Neural cell (in vitro differentiated cells): ENCODE data around the gene SLC16A1. TPM values are rescaled to one million over a fixed set of nuclear protein-coding genes. Genes with fewer than 3 reads are reported as not detected.

Experiments used
- H2AFZ ChIP-seq: fragments of 200-600, 300-800 bp; sonication (generic), shearing (Covaris generic); 2 replicates; pipeline ENCODE4 v1.6.0; 2014; ENCODE audit warnings: low read depth, mild to moderate bottlenecking, antibody characterized with exemption, low read length, moderate library complexity
- H3F3A ChIP-seq: fragments of 200-600 bp; shearing (Covaris generic); 2 replicates; pipeline ENCODE4 v1.6.1; 2016; ENCODE audit warnings: mild to moderate bottlenecking, moderate library complexity, mixed read lengths, antibody characterized with exemption, low read length; ENCODE audit not compliant: insufficient read depth, poor library complexity, severe bottlenecking
- H3K27ac ChIP-seq: fragments of 200-600, 300-800 bp; sonication (generic), shearing (Covaris generic); 2 replicates; pipeline ENCODE4 v1.5.1; 2014; ENCODE audit warnings: mild to moderate bottlenecking, low read length, moderate library complexity
- H3K27me3 ChIP-seq: fragments of 300-800, 200-600 bp; sonication (generic), shearing (Covaris generic); 2 replicates; pipeline ENCODE4 v1.6.0; 2014; ENCODE audit warnings: mild to moderate bottlenecking, low read depth, low read length, moderate library complexity; ENCODE audit not compliant: insufficient read depth
- H3K36me3 ChIP-seq: fragments of 300-800, 200-600 bp; sonication (generic), shearing (Covaris generic); 2 replicates; pipeline ENCODE4 v1.5.1; 2014; ENCODE audit warnings: mild to moderate bottlenecking, antibody characterized with exemption, low read length, moderate library complexity; ENCODE audit not compliant: insufficient read depth
- H3K4me2 ChIP-seq: fragments of 300-800, 200-600 bp; sonication (generic), shearing (Covaris generic); 2 replicates; pipeline ENCODE4 v1.6.0; 2014; ENCODE audit warnings: mild to moderate bottlenecking, low read length
- H3K4me3 ChIP-seq: fragments of 300-800, 200-600 bp; sonication (generic), shearing (Covaris generic); 2 replicates; pipeline ENCODE4 v1.5.1; 2014; ENCODE audit warnings: mild to moderate bottlenecking, low read length, moderate library complexity
- H3K79me2 ChIP-seq: fragments of 200-600 bp; shearing (Covaris generic); replicated peaks from 2 replicates; pipeline ENCODE4 v1.6.0; 2014; ENCODE audit warnings: mild to moderate bottlenecking, low read length, moderate library complexity; ENCODE audit not compliant: insufficient read depth
- H3K9ac ChIP-seq: fragments of 300-800, 200-600 bp; sonication (generic), shearing (Covaris generic); 2 replicates; pipeline ENCODE4 v1.6.1; 2016; ENCODE audit warnings: mild to moderate bottlenecking, low read length, mixed read lengths
- H3K9me2 ChIP-seq: fragments of 200-600 bp; shearing (Covaris generic); 2 replicates; pipeline ENCODE4 v1.6.1; 2016; ENCODE audit warnings: mild to moderate bottlenecking, low read length, mixed read lengths; ENCODE audit not compliant: insufficient read depth
- H3K9me3 ChIP-seq: fragments of 200-600, 300-800 bp; sonication (generic), shearing (Covaris generic); 2 replicates; pipeline ENCODE4 v1.6.1; 2016; ENCODE audit warnings: mild to moderate bottlenecking, mixed run types, low read length, moderate library complexity, mixed read lengths
- H4K20me1 ChIP-seq: fragments of 200-600 bp; shearing (Covaris generic); 2 replicates; pipeline ENCODE4 v1.6.1; 2016; ENCODE audit warnings: mild to moderate bottlenecking, mixed run types; ENCODE audit not compliant: insufficient read depth
- EP300 ChIP-seq: fragments of 450-650 bp; conservative IDR thresholded peaks from 2 replicates; pipeline ENCODE4 v1.6.1; 2014; ENCODE audit warnings: antibody characterized with exemption, mild to moderate bottlenecking, moderate library complexity; ENCODE audit not compliant: poor library complexity, severe bottlenecking
- EZH2 ChIP-seq: fragments of 200-600, 300-800 bp; shearing (Covaris generic), sonication (generic); IDR thresholded peaks from 2 replicates; pipeline ENCODE4 v1.6.1; 2014; ENCODE audit warnings: antibody characterized with exemption, low read length, borderline replicate concordance, mild to moderate bottlenecking; ENCODE audit not compliant: insufficient read depth, poor library complexity, severe bottlenecking
- MXI1 ChIP-seq: fragments of 450-650 bp; conservative IDR thresholded peaks from 2 replicates; pipeline ENCODE4 v1.6.1; 2014; ENCODE audit warnings: antibody characterized with exemption, mild to moderate bottlenecking; ENCODE audit not compliant: poor library complexity, severe bottlenecking
- POLR2AphosphoS5 ChIP-seq: IDR thresholded peaks from 2 replicates; pipeline ENCODE4 v1.6.1; 2012
- RAD21 ChIP-seq: fragments of 450-650 bp; conservative IDR thresholded peaks from 2 replicates; pipeline ENCODE4 v1.6.1; 2014; ENCODE audit warnings: antibody characterized with exemption, mild to moderate bottlenecking, moderate library complexity
- SMC3 ChIP-seq: fragments of 450-650 bp; conservative IDR thresholded peaks from 2 replicates; pipeline ENCODE4 v1.6.1; 2014; ENCODE audit warnings: antibody characterized with exemption, mild to moderate bottlenecking, moderate library complexity; ENCODE audit not compliant: poor library complexity
- TAF1 ChIP-seq: IDR thresholded peaks from 2 replicates; pipeline ENCODE4 v1.6.1; 2012; ENCODE audit warnings: low read depth
- polyA plus RNA-seq: library from polyadenylated mRNA; depleted of rRNA; stranded (reverse); fragments of >200 nt; gene quantifications from 2 replicates; pipeline ENCODE4 v1.2.3, GENCODE V29; 2014
- TF ChIP-seq, protein P1 (sequence below): fragments of 450-650 bp; IDR thresholded peaks from 2 replicates; pipeline ENCODE4 v1.5.1; 2014; ENCODE audit warnings: antibody characterized with exemption, mild to moderate bottlenecking, moderate library complexity; ENCODE audit not compliant: poor library complexity, severe bottlenecking
- TF ChIP-seq, protein P2 (sequence below): IDR thresholded peaks from 2 replicates; pipeline ENCODE4 v1.6.1; 2012; ENCODE audit warnings: borderline replicate concordance

SLC16A1 gene
- polyA plus RNA-seq, 1 donor from 2014 or later = 18.6 TPM

DNA sequence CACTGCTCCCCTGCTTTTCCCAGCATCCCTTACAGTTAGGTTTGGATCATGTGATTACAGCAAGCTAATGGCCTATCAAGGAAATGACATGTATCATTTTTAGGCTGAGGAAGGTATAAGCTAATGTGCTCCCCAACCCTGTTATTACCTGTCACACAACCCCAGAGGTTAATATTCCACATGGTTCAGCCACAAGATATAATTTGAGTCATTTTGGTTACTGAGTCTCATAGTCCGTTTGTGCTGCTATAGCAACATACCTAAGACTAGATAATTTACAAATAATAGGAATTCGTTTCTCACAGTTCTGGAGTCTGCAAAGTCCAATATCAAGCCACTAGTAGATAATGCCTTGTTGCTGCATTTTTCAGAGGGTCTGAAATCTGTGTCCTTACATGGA, 29.1 kb upstream of the SLC16A1 start:
- Histone ChIP-seq H4K20me1 (no peaks in the 10 kb centered on the region), H3K4me2 (no peak overlapping the region), H3K4me3 (no peak overlapping the region), H3K27me3 (no peaks in the 10 kb centered on the region), H3K36me3 (no peaks in the 10 kb centered on the region), H3K9ac (no peak overlapping the region), H3K27ac (no peak overlapping the region), H3K9me3 (no peaks in the 10 kb centered on the region), H3K9me2 (no peaks in the 10 kb centered on the region), H2AFZ (no peak overlapping the region), H3K79me2 (no peaks in the 10 kb centered on the region), H3F3A (no peaks in the 10 kb centered on the region)
- TF ChIP-seq SMC3 = no peak
- TF ChIP-seq, protein P1, sequence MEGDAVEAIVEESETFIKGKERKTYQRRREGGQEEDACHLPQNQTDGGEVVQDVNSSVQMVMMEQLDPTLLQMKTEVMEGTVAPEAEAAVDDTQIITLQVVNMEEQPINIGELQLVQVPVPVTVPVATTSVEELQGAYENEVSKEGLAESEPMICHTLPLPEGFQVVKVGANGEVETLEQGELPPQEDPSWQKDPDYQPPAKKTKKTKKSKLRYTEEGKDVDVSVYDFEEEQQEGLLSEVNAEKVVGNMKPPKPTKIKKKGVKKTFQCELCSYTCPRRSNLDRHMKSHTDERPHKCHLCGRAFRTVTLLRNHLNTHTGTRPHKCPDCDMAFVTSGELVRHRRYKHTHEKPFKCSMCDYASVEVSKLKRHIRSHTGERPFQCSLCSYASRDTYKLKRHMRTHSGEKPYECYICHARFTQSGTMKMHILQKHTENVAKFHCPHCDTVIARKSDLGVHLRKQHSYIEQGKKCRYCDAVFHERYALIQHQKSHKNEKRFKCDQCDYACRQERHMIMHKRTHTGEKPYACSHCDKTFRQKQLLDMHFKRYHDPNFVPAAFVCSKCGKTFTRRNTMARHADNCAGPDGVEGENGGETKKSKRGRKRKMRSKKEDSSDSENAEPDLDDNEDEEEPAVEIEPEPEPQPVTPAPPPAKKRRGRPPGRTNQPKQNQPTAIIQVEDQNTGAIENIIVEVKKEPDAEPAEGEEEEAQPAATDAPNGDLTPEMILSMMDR = no peak
- TF ChIP-seq TAF1 = no peak
- no peak for TF ChIP-seq EP300
- no peak for TF ChIP-seq MXI1
- TF ChIP-seq, protein P2, sequence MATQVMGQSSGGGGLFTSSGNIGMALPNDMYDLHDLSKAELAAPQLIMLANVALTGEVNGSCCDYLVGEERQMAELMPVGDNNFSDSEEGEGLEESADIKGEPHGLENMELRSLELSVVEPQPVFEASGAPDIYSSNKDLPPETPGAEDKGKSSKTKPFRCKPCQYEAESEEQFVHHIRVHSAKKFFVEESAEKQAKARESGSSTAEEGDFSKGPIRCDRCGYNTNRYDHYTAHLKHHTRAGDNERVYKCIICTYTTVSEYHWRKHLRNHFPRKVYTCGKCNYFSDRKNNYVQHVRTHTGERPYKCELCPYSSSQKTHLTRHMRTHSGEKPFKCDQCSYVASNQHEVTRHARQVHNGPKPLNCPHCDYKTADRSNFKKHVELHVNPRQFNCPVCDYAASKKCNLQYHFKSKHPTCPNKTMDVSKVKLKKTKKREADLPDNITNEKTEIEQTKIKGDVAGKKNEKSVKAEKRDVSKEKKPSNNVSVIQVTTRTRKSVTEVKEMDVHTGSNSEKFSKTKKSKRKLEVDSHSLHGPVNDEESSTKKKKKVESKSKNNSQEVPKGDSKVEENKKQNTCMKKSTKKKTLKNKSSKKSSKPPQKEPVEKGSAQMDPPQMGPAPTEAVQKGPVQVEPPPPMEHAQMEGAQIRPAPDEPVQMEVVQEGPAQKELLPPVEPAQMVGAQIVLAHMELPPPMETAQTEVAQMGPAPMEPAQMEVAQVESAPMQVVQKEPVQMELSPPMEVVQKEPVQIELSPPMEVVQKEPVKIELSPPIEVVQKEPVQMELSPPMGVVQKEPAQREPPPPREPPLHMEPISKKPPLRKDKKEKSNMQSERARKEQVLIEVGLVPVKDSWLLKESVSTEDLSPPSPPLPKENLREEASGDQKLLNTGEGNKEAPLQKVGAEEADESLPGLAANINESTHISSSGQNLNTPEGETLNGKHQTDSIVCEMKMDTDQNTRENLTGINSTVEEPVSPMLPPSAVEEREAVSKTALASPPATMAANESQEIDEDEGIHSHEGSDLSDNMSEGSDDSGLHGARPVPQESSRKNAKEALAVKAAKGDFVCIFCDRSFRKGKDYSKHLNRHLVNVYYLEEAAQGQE = no peak
- TF ChIP-seq EZH2 = no peak
- TF ChIP-seq RAD21 = no peak
- TF ChIP-seq POLR2AphosphoS5 = no peak

DNA sequence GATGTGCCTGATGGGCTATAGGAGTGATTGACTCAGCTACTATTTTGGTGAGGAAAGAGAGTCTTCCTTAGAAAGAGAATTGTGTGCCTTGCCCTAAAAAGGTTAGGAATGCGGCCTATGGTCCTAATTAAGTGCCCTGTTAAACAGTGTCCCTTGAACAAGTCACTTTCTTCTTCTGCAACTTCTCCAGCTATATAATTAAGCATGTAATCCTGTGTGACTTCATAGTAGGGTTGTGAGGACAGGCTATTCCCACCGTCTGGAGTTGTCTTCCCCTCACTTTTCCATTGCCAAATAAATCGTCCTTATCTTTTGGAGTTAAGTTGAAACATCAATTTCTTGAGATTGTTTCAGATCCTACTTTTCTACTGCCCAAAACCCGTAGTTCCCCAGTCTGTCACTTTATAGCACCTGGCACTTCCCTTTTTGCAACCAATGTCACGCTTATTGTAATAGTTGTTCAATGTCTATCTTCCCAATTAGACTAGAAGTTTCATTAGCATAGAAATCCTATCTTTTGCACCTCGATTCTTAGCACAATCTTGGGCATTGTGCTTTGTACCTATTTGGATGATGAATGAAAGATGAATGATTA, 27.6 kb upstream of the SLC16A1 start:
- Histone ChIP-seq H3K36me3 (no peaks in the 10 kb centered on the region), H3K4me3 (no peak overlapping the region), H3K27ac (no peak overlapping the region), H3K27me3 (no peaks in the 10 kb centered on the region), H3F3A (no peaks in the 10 kb centered on the region), H3K4me2 (no peak overlapping the region), H4K20me1 (no peaks in the 10 kb centered on the region), H2AFZ (no peak overlapping the region), H3K9me2 (no peaks in the 10 kb centered on the region), H3K9me3 (no peaks in the 10 kb centered on the region), H3K9ac (no peak overlapping the region), H3K79me2 (no peaks in the 10 kb centered on the region)
- TF ChIP-seq, protein P2 = no peak
- TF ChIP-seq EP300 (no peak), POLR2AphosphoS5 (no peak), SMC3 (no peak)
- TF ChIP-seq, protein P1 = no peak
